HEK293 (cell line): ENCODE results near the gene GPSM1.

ENCODE experiments used
- ATF2 ChIP-seq: fragments of 450-650 bp; formaldehyde crosslinking; IDR thresholded peaks from 2 replicates; pipeline ENCODE4 v1.5.1; 2016; ENCODE audit warnings: missing biosample characterization, missing genetic modification characterization, low read depth
- BCL11A ChIP-seq: fragments of 450-650 bp; formaldehyde crosslinking; IDR thresholded peaks from 2 replicates; pipeline ENCODE4 v1.5.1; 2016; ENCODE audit warnings: low read depth, missing biosample characterization, missing genetic modification characterization
- BCL11B ChIP-seq: fragments of 450-650 bp; formaldehyde crosslinking; IDR thresholded peaks from 2 replicates; pipeline ENCODE4 v1.5.1; 2016; ENCODE audit warnings: low read depth, missing biosample characterization, missing genetic modification characterization
- EGR2 ChIP-seq: fragments of 450-650 bp; formaldehyde crosslinking; IDR thresholded peaks from 2 replicates; pipeline ENCODE4 v1.5.1; 2016; ENCODE audit warnings: low read depth, missing biosample characterization, missing genetic modification characterization
- FEZF1 ChIP-seq: fragments of 450-650 bp; formaldehyde crosslinking; IDR thresholded peaks from 2 replicates; pipeline ENCODE4 v1.5.1; 2016; ENCODE audit warnings: missing biosample characterization, missing genetic modification characterization
- GLIS1 ChIP-seq: fragments of 450-650 bp; formaldehyde crosslinking; IDR thresholded peaks from 2 replicates; pipeline ENCODE4 v1.5.1; 2016; ENCODE audit warnings: missing biosample characterization, missing genetic modification characterization
- HOXC10 ChIP-seq: sonication (generic); formaldehyde crosslinking; IDR thresholded peaks from 2 replicates; pipeline ENCODE4 v1.8.1; 2023; ENCODE audit warnings: mild to moderate bottlenecking, missing genetic modification reagents
- OSR2 ChIP-seq: fragments of 450-650 bp; formaldehyde crosslinking; IDR thresholded peaks from 2 replicates; pipeline ENCODE4 v1.5.1; 2016; ENCODE audit warnings: missing biosample characterization, missing genetic modification characterization
- PRDM1 ChIP-seq: fragments of 450-650 bp; formaldehyde crosslinking; IDR thresholded peaks from 2 replicates; pipeline ENCODE4; 2016; ENCODE audit warnings: missing biosample characterization, missing genetic modification characterization
- RBAK ChIP-seq: fragments of 450-650 bp; formaldehyde crosslinking; IDR thresholded peaks from 2 replicates; pipeline ENCODE4 v1.5.1; 2016; ENCODE audit warnings: missing biosample characterization, missing genetic modification characterization
- SP2 ChIP-seq: fragments of 450-650 bp; formaldehyde crosslinking; IDR thresholded peaks from 2 replicates; pipeline ENCODE4 v1.5.1; 2016; ENCODE audit warnings: missing biosample characterization, missing genetic modification characterization
- SP3 ChIP-seq: fragments of 450-650 bp; formaldehyde crosslinking; IDR thresholded peaks from 2 replicates; pipeline ENCODE4 v1.5.1; 2016; ENCODE audit warnings: missing biosample characterization, missing genetic modification characterization
- ZBTB26 ChIP-seq: fragments of 450-650 bp; formaldehyde crosslinking; optimal IDR thresholded peaks from 2 replicates; pipeline ENCODE3; 2016; ENCODE audit warnings: missing biosample characterization, mild to moderate bottlenecking, missing genetic modification characterization
- ZEB2 ChIP-seq: fragments of 450-650 bp; formaldehyde crosslinking; IDR thresholded peaks from 2 replicates; pipeline ENCODE4 v1.5.1; 2016; ENCODE audit warnings: missing biosample characterization, missing genetic modification characterization
- ZFP69B ChIP-seq: fragments of 450-650 bp; formaldehyde crosslinking; IDR thresholded peaks from 2 replicates; pipeline ENCODE4 v1.5.1; 2016; ENCODE audit warnings: missing biosample characterization, missing genetic modification characterization
- ZNF10 ChIP-seq: fragments of 450-650 bp; formaldehyde crosslinking; IDR thresholded peaks from 2 replicates; pipeline ENCODE4 v1.5.1; 2017; ENCODE audit warnings: missing biosample characterization, missing genetic modification characterization
- ZNF114 ChIP-seq: fragments of 450-650 bp; formaldehyde crosslinking; IDR thresholded peaks from 2 replicates; pipeline ENCODE4 v1.5.0; 2017; ENCODE audit warnings: missing biosample characterization, missing genetic modification characterization
- ZNF121 ChIP-seq: fragments of 450-650 bp; formaldehyde crosslinking; IDR thresholded peaks from 2 replicates; pipeline ENCODE4 v1.5.1; 2016; ENCODE audit warnings: missing biosample characterization, missing genetic modification characterization
- ZNF169 ChIP-seq: fragments of 450-650 bp; formaldehyde crosslinking; IDR thresholded peaks from 2 replicates; pipeline ENCODE4 v1.5.1; 2016; ENCODE audit warnings: missing biosample characterization, missing genetic modification characterization
- ZNF202 ChIP-seq: fragments of 450-650 bp; formaldehyde crosslinking; IDR thresholded peaks from 2 replicates; pipeline ENCODE4 v1.5.1; 2016; ENCODE audit warnings: missing biosample characterization, missing genetic modification characterization, borderline replicate concordance
- ZNF24 ChIP-seq: fragments of 450-650 bp; formaldehyde crosslinking; IDR thresholded peaks from 2 replicates; pipeline ENCODE4 v1.5.1; 2016; ENCODE audit warnings: missing biosample characterization, missing genetic modification characterization
- ZNF266 ChIP-seq: fragments of 450-650 bp; formaldehyde crosslinking; IDR thresholded peaks from 2 replicates; pipeline ENCODE4 v1.5.1; 2016; ENCODE audit warnings: missing biosample characterization, missing genetic modification characterization, low read depth
- ZNF302 ChIP-seq: fragments of 450-650 bp; formaldehyde crosslinking; IDR thresholded peaks from 2 replicates; pipeline ENCODE4 v1.5.1; 2016; ENCODE audit warnings: missing biosample characterization, missing genetic modification characterization, low read depth
- ZNF324 ChIP-seq: fragments of 450-650 bp; formaldehyde crosslinking; IDR thresholded peaks from 2 replicates; pipeline ENCODE4 v1.5.1; 2016; ENCODE audit warnings: missing biosample characterization, missing genetic modification characterization
- ZNF350 ChIP-seq: fragments of 450-650 bp; formaldehyde crosslinking; IDR thresholded peaks from 2 replicates; pipeline ENCODE4 v1.5.0; 2017; ENCODE audit warnings: missing biosample characterization, mild to moderate bottlenecking, missing genetic modification characterization
- ZNF433 ChIP-seq: fragments of 450-650 bp; formaldehyde crosslinking; IDR thresholded peaks from 2 replicates; pipeline ENCODE4 v1.5.1; 2016; ENCODE audit warnings: missing biosample characterization, missing genetic modification characterization, low read depth
- ZNF521 ChIP-seq: fragments of 450-650 bp; formaldehyde crosslinking; IDR thresholded peaks from 2 replicates; pipeline ENCODE4 v1.5.1; 2017; ENCODE audit warnings: missing biosample characterization, mild to moderate bottlenecking, missing genetic modification characterization
- ZNF529 ChIP-seq: fragments of 450-650 bp; formaldehyde crosslinking; IDR thresholded peaks from 2 replicates; pipeline ENCODE4 v1.5.1; 2017; ENCODE audit warnings: missing genetic modification characterization, missing biosample characterization; ENCODE audit not compliant: insufficient replicate concordance
- ZNF549 ChIP-seq: fragments of 450-650 bp; IDR thresholded peaks from 2 replicates; pipeline ENCODE4 v1.5.1; 2018; ENCODE audit warnings: missing biosample characterization, missing genetic modification characterization, mild to moderate bottlenecking, inconsistent platforms, moderate library complexity
- ZNF596 ChIP-seq: fragments of 450-650 bp; IDR thresholded peaks from 2 replicates; pipeline ENCODE4 v1.5.0; 2018; ENCODE audit warnings: missing biosample characterization, mild to moderate bottlenecking, missing genetic modification characterization, moderate library complexity
- ZNF600 ChIP-seq: fragments of 450-650 bp; formaldehyde crosslinking; IDR thresholded peaks from 2 replicates; pipeline ENCODE4 v1.5.1; 2016; ENCODE audit warnings: missing biosample characterization, missing genetic modification characterization
- ZNF677 ChIP-seq: fragments of 450-650 bp; IDR thresholded peaks from 2 replicates; pipeline ENCODE4 v1.5.0; 2018; ENCODE audit warnings: missing biosample characterization, mild to moderate bottlenecking, missing genetic modification characterization, moderate library complexity
- ZNF747 ChIP-seq: fragments of 450-650 bp; formaldehyde crosslinking; IDR thresholded peaks from 2 replicates; pipeline ENCODE4 v1.5.1; 2016; ENCODE audit warnings: missing biosample characterization, missing genetic modification characterization
- ZNF768 ChIP-seq: fragments of 450-650 bp; formaldehyde crosslinking; IDR thresholded peaks from 2 replicates; pipeline ENCODE4 v1.5.1; 2018; ENCODE audit warnings: missing biosample characterization, mild to moderate bottlenecking, missing genetic modification characterization
- TF ChIP-seq, protein P1 (sequence below): IDR thresholded peaks from 2 replicates; pipeline ENCODE4 v1.6.1; 2011; ENCODE audit warnings: mild to moderate bottlenecking, low read depth, low read length, borderline replicate concordance
- TF ChIP-seq, protein P2 (sequence below): fragments of 450-650 bp; IDR thresholded peaks from 2 replicates; pipeline ENCODE4 v1.5.1; 2018; ENCODE audit warnings: missing biosample characterization, missing genetic modification characterization
- TF ChIP-seq, protein P3 (sequence below): fragments of 450-650 bp; formaldehyde crosslinking; IDR thresholded peaks from 2 replicates; pipeline ENCODE4 v1.5.1; 2016; ENCODE audit warnings: missing biosample characterization, missing genetic modification characterization

GPSM1 gene

DNA sequence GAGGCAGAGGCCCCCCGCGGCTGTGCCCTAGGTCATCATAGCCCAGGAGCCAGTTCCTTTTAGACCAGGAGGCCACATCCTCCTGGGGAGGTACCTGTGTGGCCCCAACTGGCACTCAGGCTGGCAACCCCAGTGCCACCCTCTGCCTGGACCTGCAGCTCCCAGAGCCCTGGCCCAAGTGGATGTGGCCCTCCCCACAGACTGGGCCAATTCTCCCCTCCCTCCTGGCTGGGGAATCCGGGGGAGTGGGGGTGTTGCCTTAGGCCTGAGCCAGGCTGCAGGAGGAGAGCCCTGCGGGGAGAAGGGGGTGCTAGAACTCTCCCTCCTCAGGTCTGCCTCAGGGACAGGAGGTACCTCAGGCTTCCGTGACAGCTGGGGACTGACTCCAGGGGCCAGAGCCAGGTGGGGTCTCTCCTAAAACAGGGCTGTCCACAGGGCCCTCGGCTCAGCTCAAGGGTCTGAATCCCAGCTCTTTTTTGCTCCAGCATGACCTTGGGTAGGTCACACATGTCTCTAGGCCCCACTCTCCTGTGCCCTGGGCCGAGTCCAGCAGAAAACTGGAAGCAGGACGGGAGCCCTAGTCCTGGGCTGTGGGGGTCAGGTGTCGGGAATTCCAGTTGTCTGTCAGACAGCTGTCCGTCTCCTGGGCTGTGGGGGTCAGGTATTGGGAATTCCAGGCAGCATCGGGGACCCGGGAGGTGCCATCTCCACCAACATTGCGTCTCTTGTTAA lies 26.6 kb downstream of the GPSM1 start (continued):
- TF ChIP-seq BCL11B (tag by site-specific recombination) (no peak), ZNF266 (no peak), ZNF596 (tag by site-specific recombination) (no peak), ZNF747 (no peak), ZNF529 (tag by site-specific recombination) (no peak), ZNF24 (tag by site-specific recombination) (no peak), OSR2 (tag by site-specific recombination) (no peak), ZNF768 (no peak), ZNF302 (tag by site-specific recombination) (no peak), BCL11A (tag by site-specific recombination) (no peak; the same call in 1 of the 2 replicates), ZNF600 (no peak), ZNF114 (tag by site-specific recombination) (no peak), GLIS1 (peak; percentile 72), ZNF202 (no peak), ZFP69B (no peak), PRDM1 (tag by site-specific recombination) (no peak), RBAK (tag by site-specific recombination) (no peak), ZNF121 (no peak), ZNF677 (tag by site-specific recombination) (no peak), ZNF169 (no peak), ZNF324 (tag by site-specific recombination) (no peak), ZNF350 (no peak), ZEB2 (tag by site-specific recombination) (no peak), HOXC10 (CRISPR knock-in tag) (no peak), FEZF1 (tag by site-specific recombination) (no peak), ZBTB26 (tag by site-specific recombination) (peak; percentile 7), ZNF433 (tag by site-specific recombination) (no peak), ZNF10 (tag by site-specific recombination) (no peak), ATF2 (tag by site-specific recombination) (no peak), SP2 (tag by site-specific recombination) (0 out of 2 replicates have a peak, but pooled peaks have one; percentile 8), EGR2 (tag by site-specific recombination) (0 out of 2 replicates have a peak, but pooled peaks have one; percentile 5), ZNF549 (tag by site-specific recombination) (no peak), SP3 (tag by site-specific recombination) (no peak), ZNF521 (tag by site-specific recombination) (no peak)
- TF ChIP-seq, protein P1, sequence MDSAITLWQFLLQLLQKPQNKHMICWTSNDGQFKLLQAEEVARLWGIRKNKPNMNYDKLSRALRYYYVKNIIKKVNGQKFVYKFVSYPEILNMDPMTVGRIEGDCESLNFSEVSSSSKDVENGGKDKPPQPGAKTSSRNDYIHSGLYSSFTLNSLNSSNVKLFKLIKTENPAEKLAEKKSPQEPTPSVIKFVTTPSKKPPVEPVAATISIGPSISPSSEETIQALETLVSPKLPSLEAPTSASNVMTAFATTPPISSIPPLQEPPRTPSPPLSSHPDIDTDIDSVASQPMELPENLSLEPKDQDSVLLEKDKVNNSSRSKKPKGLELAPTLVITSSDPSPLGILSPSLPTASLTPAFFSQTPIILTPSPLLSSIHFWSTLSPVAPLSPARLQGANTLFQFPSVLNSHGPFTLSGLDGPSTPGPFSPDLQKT: no peak
- TF ChIP-seq, protein P2, sequence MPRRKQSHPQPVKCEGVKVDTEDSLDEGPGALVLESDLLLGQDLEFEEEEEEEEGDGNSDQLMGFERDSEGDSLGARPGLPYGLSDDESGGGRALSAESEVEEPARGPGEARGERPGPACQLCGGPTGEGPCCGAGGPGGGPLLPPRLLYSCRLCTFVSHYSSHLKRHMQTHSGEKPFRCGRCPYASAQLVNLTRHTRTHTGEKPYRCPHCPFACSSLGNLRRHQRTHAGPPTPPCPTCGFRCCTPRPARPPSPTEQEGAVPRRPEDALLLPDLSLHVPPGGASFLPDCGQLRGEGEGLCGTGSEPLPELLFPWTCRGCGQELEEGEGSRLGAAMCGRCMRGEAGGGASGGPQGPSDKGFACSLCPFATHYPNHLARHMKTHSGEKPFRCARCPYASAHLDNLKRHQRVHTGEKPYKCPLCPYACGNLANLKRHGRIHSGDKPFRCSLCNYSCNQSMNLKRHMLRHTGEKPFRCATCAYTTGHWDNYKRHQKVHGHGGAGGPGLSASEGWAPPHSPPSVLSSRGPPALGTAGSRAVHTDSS: no peak
- TF ChIP-seq, protein P3, sequence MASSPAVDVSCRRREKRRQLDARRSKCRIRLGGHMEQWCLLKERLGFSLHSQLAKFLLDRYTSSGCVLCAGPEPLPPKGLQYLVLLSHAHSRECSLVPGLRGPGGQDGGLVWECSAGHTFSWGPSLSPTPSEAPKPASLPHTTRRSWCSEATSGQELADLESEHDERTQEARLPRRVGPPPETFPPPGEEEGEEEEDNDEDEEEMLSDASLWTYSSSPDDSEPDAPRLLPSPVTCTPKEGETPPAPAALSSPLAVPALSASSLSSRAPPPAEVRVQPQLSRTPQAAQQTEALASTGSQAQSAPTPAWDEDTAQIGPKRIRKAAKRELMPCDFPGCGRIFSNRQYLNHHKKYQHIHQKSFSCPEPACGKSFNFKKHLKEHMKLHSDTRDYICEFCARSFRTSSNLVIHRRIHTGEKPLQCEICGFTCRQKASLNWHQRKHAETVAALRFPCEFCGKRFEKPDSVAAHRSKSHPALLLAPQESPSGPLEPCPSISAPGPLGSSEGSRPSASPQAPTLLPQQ (tag by site-specific recombination): no peak
